Measurements from ENCODE around the gene KCTD3. TPM values are rescaled to one million over a fixed set of nuclear protein-coding genes. Genes with fewer than 3 reads are reported as not detected.

Gene KCTD3
- total RNA-seq, 4 donors from 2014 or later, result 61.0 to 80.5 (median 65.2) TPM

- Histone ChIP-seq H3K27ac (replicated peaks in 1 of 4) (peak overlapping the region; percentile 77 to 80 (median 79)), H3K36me3 (no peaks in the 10 kb centered on the region), H3K9me3 (no peaks in the 10 kb centered on the region), H3K4me1 (peaks cover 0 to 33% (median 24%) of the 10 kb centered on the region in 4 donors), H3K27me3 (no peaks in the 10 kb centered on the region), H3K4me3 (no peak overlapping the region)
- TF ChIP-seq POLR2AphosphoS5 (IDR thresholded peaks at IDR 0.05), result no peak
- intact Hi-C loops (cut with DNase I), result no loop called here
- WGBS, result 92% methylated on average over 4 of the region's 6 CpGs
- DNase-seq (ENCODE audit: extremely low spot score), result no peak
Measured at GRCh38 chr1:215635827-215636226, 68.7 kb downstream of the KCTD3 start.

GRCh38 chr1:215636258-215636965 is 69.3 kb downstream of the KCTD3 start:
- peaks cover 0 to 28% (median 20%) of the 10 kb centered on the region in 4 donors for H3K4me1 ChIP-seq
- H3K27me3 ChIP-seq, result no peaks in the 10 kb centered on the region
- no peak for DNase-seq (ENCODE audit: extremely low spot score)
- H3K4me3 ChIP-seq, result peak overlapping the region in 3 of 4 donors; percentile 26 to 30 (median 27)
- H3K9me3 ChIP-seq, result no peaks in the 10 kb centered on the region
- intact Hi-C loops (cut with DNase I), result no loop called here
- WGBS, result 62% methylated on average over 9 of the region's 9 CpGs
- peak overlapping the region; percentile 77 to 80 (median 79) for H3K27ac ChIP-seq (replicated peaks in 1 of 4)
- H3K36me3 ChIP-seq, result no peaks in the 10 kb centered on the region
- TF ChIP-seq CTCF (IDR thresholded peaks at IDR 0.05), result no peak
- peak in 1 of 2 donors; percentile 38 for TF ChIP-seq POLR2AphosphoS5 (IDR thresholded peaks at IDR 0.05)

- WGBS, result 16% methylated on average over 5 of the region's 7 CpGs
- Histone ChIP-seq H3K4me3 (peak overlapping the region in 3 of 4 donors; percentile 26 to 30 (median 27)), H3K27ac (replicated peaks in 1 of 4) (peak overlapping the region; percentile 77 to 80 (median 79)), H3K36me3 (no peaks in the 10 kb centered on the region), H3K9me3 (no peaks in the 10 kb centered on the region), H3K27me3 (no peaks in the 10 kb centered on the region), H3K4me1 (peaks cover 0 to 22% (median 14%) of the 10 kb centered on the region in 4 donors)
- TF ChIP-seq POLR2AphosphoS5 (IDR thresholded peaks at IDR 0.05), result peak in 1 of 2 donors; percentile 61
- TF ChIP-seq CTCF (IDR thresholded peaks at IDR 0.05), result peak in 1 of 3 experiments; percentile 26
- no peak for TF ChIP-seq EP300 (IDR thresholded peaks at IDR 0.05)
- no peak for TF ChIP-seq POLR2A (IDR thresholded peaks at IDR 0.05; ENCODE audit: low read depth)
- intact Hi-C loops (cut with DNase I), result no loop called here
- DNase-seq (ENCODE audit: extremely low spot score), result no peak
Measured at GRCh38 chr1:215637041-215637573, 70.0 kb downstream of the KCTD3 start.

GRCh38 chr1:215640429-215641148 is 73.5 kb downstream of the KCTD3 start:
- intact Hi-C loops (cut with DNase I), result no loop called here
- Histone ChIP-seq H3K27me3 (no peaks in the 10 kb centered on the region), H3K36me3 (no peaks in the 10 kb centered on the region), H3K4me3 (no peak overlapping the region), H3K9me3 (no peaks in the 10 kb centered on the region), H3K4me1 (peaks cover 0 to 20% (median 14%) of the 10 kb centered on the region in 4 donors), H3K27ac (replicated peaks in 1 of 4) (no peak overlapping the region)
- DNase-seq (ENCODE audit: extremely low spot score), result no peak
- 83% methylated on average over 18 of the region's 18 CpGs for WGBS
- no peak for TF ChIP-seq POLR2A (IDR thresholded peaks at IDR 0.05; ENCODE audit: low read depth)
- no peak for TF ChIP-seq POLR2AphosphoS5 (IDR thresholded peaks at IDR 0.05)
- no peak for TF ChIP-seq CTCF (IDR thresholded peaks at IDR 0.05)
- no peak for TF ChIP-seq EP300 (IDR thresholded peaks at IDR 0.05)

Data from esophagus muscularis mucosa (tissue), 4 donors.